A673 (cell line): Measurements from ENCODE around the gene ZNF205.

Experiments used
- CTCF ChIP-seq: fragments of 300-800, 200-600 bp; sonication (generic); conservative IDR thresholded peaks from 2 replicates; pipeline ENCODE4 v1.5.1; 2017; ENCODE audit warnings: low read depth, mild to moderate bottlenecking, antibody characterized with exemption, low read length, moderate library complexity, mixed read lengths
- EZH2 ChIP-seq: fragments of 200-600 bp; sonication (generic); IDR thresholded peaks from 2 replicates; pipeline ENCODE4 v1.6.1; 2017; ENCODE audit warnings: borderline replicate concordance, low read depth, mild to moderate bottlenecking, mixed read lengths, antibody characterized with exemption, low read length; ENCODE audit not compliant: poor library complexity, severe bottlenecking

- TF ChIP-seq EZH2 (no peak), CTCF (no peak)
These were observed 25.7 kb upstream of the ZNF205 start for GRCh38 chr16:3086596-3087242.
